Esophagus muscularis mucosa (tissue), 4 donors: ENCODE results near the gene SH3GL3. TPM values are rescaled to one million over a fixed set of nuclear protein-coding genes. Genes with fewer than 3 reads are reported as not detected.

Experiments used
- DNase-seq: peaks from one replicate; pipeline ENCODE4 v3.0.0-alpha.2; 2017; ENCODE audit errors: extremely low spot score
- H3K27ac ChIP-seq, 4 donors: fragments of 200-600 bp; sonication (generic); replicated peaks in 1 of 4; 1 replicate in 3 of 4; 2 replicates in 1 of 4; pipeline ENCODE4 v1.5.1; 2016 to 2019; ENCODE audit warnings: mild to moderate bottlenecking in 1 of 4
- H3K27me3 ChIP-seq, 4 donors: fragments of 200-600 bp; sonication (generic); one replicate each; pipeline versions ENCODE4 v1.5.1 to v1.6.0; 2016 to 2019
- H3K36me3 ChIP-seq, 4 donors: fragments of 200-600 bp; sonication (generic); one replicate each; pipeline ENCODE4 v1.5.1; 2016 to 2019
- H3K4me1 ChIP-seq, 4 donors: fragments of 200-600 bp; sonication (generic); one replicate each; pipeline ENCODE4 v1.5.1; 2016 to 2019
- H3K4me3 ChIP-seq, 4 donors: fragments of 200-600 bp; sonication (generic); 1 replicate in 2 of 4; 2 replicates in 2 of 4; pipeline ENCODE4 v1.5.1; 2016 to 2019; ENCODE audit warnings: mild to moderate bottlenecking in 4 of 4, moderate library complexity in 1 of 4
- H3K9me3 ChIP-seq, 4 donors: fragments of 200-600 bp; sonication (generic); 1 replicate in 3 of 4; 2 replicates in 1 of 4; pipeline ENCODE4 v1.5.1; 2016 to 2019
- EP300 ChIP-seq: sonication (generic); formaldehyde crosslinking; IDR thresholded peaks from one replicate; pipeline ENCODE4 v1.6.1; 2017; ENCODE audit warnings: antibody characterized with exemption
- POLR2A ChIP-seq: fragments of 450-650 bp; IDR thresholded peaks from one replicate; pipeline ENCODE4 v1.6.1; 2017; ENCODE audit warnings: antibody characterized with exemption, moderate library complexity, mild to moderate bottlenecking, low read depth
- POLR2AphosphoS5 ChIP-seq, 2 donors: sonication (generic); formaldehyde crosslinking; IDR thresholded peaks; one replicate each; pipeline ENCODE4 v1.6.1; 2017; ENCODE audit warnings: antibody characterized with exemption in 2 of 2
- WGBS: methylation state at CpG from one replicate; pipeline ENCODE4 v1.1.5; 2018; 5-methylcytosine and 5-hydroxymethylcytosine counted together
- intact Hi-C: fragments of 100-400 bp; cut with DNase I; formaldehyde crosslinking; loops from one replicate; pipeline ENCODE4 v1.15.1; 2023
- total RNA-seq, 4 donors: library from RNA; depleted of rRNA; stranded (reverse); fragments of >200 nt; gene quantifications; one replicate each; pipeline versions ENCODE4 v1.1.0 to v1.2.1, GENCODE V29; 2016
- TF ChIP-seq, protein P1 (sequence below), 3 experiments: fragments of 200-600 bp in 2 of 3; fragments of 450-650 bp in 1 of 3; sonication (generic) in 2 of 3; IDR thresholded peaks; one replicate each; pipeline ENCODE4 v1.5.1; 2017 to 2019; ENCODE audit warnings: antibody characterized with exemption in 3 of 3, mild to moderate bottlenecking in 2 of 3, moderate library complexity in 1 of 3

The SH3GL3 gene
- total RNA-seq, 4 donors from 2014 or later = 0.19 TPM; not detected in 3

DNA sequence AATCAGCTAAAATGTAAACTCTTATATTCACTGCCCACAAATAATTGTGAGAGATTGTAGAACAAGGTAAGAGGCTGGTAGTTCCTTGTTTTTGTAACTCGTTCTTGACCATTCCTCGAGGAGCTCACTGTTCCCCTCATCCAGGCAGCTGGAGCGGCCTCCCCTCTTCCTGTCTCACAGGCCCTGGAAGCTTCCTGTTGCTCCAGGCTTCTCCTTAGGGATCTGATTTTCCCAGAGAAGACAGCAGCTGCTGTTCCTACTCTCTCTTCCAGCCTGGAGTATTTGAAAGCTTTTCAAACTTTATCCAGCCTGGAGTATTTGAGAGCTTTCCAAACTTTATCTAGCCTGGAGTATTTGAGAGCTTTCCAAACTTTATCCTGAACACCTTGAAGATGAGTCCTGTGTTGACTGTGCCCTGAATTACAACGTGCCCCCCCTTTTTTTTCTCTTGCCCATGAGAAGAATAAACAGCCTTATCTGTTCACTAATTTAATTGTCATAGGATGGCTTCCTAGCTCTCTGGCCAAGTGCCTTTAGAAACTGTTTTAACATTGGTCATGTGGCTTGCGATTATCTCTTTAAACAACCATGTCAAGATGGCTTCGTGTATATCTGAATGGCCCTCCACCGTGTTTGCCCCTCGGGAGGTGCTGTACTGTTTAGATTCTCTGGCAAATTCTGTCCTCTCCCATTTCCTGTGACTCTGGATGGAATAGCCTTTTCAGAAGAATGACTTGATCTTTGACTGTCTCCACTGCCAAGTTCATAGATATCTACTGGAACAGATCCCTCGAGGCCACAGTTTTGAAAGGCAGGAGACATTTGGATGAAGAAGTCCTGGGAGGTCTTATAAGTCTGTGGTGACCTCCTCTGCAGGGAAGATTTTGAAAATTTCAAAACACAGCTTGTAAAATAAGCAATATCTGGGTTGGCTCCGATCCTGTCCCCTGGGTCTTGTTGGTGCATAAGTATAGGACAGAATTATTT is 211.6 kb downstream of the SH3GL3 start:
- TF ChIP-seq POLR2AphosphoS5 (IDR thresholded peaks at IDR 0.05) = no peak
- no peak for TF ChIP-seq EP300
- TF ChIP-seq, protein P1, sequence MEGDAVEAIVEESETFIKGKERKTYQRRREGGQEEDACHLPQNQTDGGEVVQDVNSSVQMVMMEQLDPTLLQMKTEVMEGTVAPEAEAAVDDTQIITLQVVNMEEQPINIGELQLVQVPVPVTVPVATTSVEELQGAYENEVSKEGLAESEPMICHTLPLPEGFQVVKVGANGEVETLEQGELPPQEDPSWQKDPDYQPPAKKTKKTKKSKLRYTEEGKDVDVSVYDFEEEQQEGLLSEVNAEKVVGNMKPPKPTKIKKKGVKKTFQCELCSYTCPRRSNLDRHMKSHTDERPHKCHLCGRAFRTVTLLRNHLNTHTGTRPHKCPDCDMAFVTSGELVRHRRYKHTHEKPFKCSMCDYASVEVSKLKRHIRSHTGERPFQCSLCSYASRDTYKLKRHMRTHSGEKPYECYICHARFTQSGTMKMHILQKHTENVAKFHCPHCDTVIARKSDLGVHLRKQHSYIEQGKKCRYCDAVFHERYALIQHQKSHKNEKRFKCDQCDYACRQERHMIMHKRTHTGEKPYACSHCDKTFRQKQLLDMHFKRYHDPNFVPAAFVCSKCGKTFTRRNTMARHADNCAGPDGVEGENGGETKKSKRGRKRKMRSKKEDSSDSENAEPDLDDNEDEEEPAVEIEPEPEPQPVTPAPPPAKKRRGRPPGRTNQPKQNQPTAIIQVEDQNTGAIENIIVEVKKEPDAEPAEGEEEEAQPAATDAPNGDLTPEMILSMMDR (IDR thresholded peaks at IDR 0.05) = no peak
- TF ChIP-seq POLR2A = no peak
- intact Hi-C loops = loop anchor here (10.0 kb wide), 1 partner anchor 86 kb away; no protein-coding TSS in a partner anchor
- H3K27ac ChIP-seq = peak overlapping the region; percentile 40 to 78 (median 46)
- peaks cover 0 to 6% (median 0%) of the 10 kb centered on the region in 4 donors for H3K36me3 ChIP-seq
- peaks cover 23 to 61% (median 58%) of the 10 kb centered on the region in 4 donors for H3K4me1 ChIP-seq
- 57% methylated on average over 10 of the region's 10 CpGs for WGBS
- H3K9me3 ChIP-seq = no peaks in the 10 kb centered on the region
- peaks cover 0 to 15% (median 0%) of the 10 kb centered on the region in 4 donors for H3K27me3 ChIP-seq
- peak; percentile 92 for DNase-seq
- H3K4me3 ChIP-seq = no peak overlapping the region

DNA sequence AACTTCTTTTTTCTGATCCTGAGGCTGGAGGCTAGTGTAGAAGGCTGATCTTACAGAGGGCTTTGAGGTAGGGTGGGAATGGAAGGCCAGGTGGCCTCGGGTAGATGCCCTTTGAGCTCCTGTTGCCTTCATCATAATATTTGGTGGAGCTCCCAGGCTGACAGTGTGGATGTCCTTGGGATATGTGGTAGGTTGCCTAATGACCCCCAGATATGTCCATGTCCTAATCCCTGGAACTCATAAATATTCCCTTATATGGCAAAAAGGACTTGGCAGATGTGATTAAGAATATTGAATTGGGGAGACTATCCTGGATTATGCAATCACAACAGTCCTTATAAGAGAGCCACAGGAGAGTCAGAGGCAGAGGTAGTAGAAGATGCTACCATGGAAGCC is 212.3 kb downstream of the SH3GL3 start:
- Histone ChIP-seq H3K36me3 (peaks cover 0 to 6% (median 0%) of the 10 kb centered on the region in 4 donors), H3K4me1 (peaks cover 23 to 55% (median 53%) of the 10 kb centered on the region in 4 donors), H3K9me3 (no peaks in the 10 kb centered on the region), H3K27me3 (peaks cover 0 to 10% (median 0%) of the 10 kb centered on the region in 4 donors), H3K4me3 (no peak overlapping the region), H3K27ac (peak overlapping the region; percentile 40 to 78 (median 46))
- intact Hi-C loops = loop anchor here (10.0 kb wide), 1 partner anchor 85 kb away; no protein-coding TSS in a partner anchor
- no peak for DNase-seq
- TF ChIP-seq POLR2AphosphoS5 (IDR thresholded peaks at IDR 0.05) (no peak), POLR2A (no peak), EP300 (no peak)
- TF ChIP-seq, protein P1 (IDR thresholded peaks at IDR 0.05) = no peak
- 75% methylated on average over 1 of the region's 1 CpG for WGBS

DNA sequence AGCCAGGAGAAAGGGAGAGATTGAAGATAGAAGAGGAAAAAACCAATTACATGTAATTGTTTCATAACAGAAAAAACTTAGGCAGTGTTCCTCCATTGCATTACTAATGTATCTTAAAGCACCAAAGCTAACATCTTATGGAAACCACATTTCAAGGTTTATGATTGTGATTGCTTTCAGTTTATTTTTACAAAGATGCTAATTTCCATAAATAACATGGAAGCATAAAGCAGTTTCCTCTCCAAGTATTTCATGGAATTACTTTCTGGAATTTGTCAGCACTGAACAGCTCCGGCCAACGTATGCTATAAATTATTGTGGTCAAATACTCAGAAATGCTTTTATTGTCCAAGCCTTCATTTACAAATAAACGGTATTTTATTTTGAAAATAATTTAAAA is 218.3 kb downstream of the SH3GL3 start:
- H3K36me3 ChIP-seq = no peaks in the 10 kb centered on the region
- H3K9me3 ChIP-seq = no peaks in the 10 kb centered on the region
- no peak for TF ChIP-seq EP300
- no peak for TF ChIP-seq POLR2A
- TF ChIP-seq, protein P1 (IDR thresholded peaks at IDR 0.05) = no peak
- TF ChIP-seq POLR2AphosphoS5 (IDR thresholded peaks at IDR 0.05) = no peak
- H3K4me3 ChIP-seq = no peak overlapping the region
- peak overlapping the region in 1 of 4 donors; percentile 43 for H3K27ac ChIP-seq
- no peaks in the 10 kb centered on the region for H3K27me3 ChIP-seq
- peaks cover 0 to 13% (median 3%) of the 10 kb centered on the region in 4 donors for H3K4me1 ChIP-seq
- DNase-seq = no peak
- intact Hi-C loops = no loop called here
- WGBS = 34% methylated on average over 3 of the region's 3 CpGs

Other genes starting within 250 kb of the SH3GL3 start
- 10 to 100 TPM; 38.1 to 72.6 (median 47.9) TPM for gene HDGFL3, start 239.5 kb upstream of the SH3GL3 start, total RNA-seq
- gene BNC1, start 162.7 kb upstream of the SH3GL3 start, total RNA-seq = under 1 TPM in 3 of 4 donors, not detected in 1; 0.11 to 0.83 (median 0.19) TPM
- gene ADAMTSL3, start 206.8 kb downstream of the SH3GL3 start, total RNA-seq = 10 to 100 TPM; 16.6 to 30.0 (median 21.8) TPM